ENCODE measurements around the gene ZNF627.
A peak's percentile ranks its signal among the peaks of the same experiment; 100 is the strongest.
"Not testable (repeated sequence)": the region's sequence is repeated elsewhere in the genome, so short reads cannot be mapped to it uniquely, and the experiment has no call there.

ZNF627 gene

DNA sequence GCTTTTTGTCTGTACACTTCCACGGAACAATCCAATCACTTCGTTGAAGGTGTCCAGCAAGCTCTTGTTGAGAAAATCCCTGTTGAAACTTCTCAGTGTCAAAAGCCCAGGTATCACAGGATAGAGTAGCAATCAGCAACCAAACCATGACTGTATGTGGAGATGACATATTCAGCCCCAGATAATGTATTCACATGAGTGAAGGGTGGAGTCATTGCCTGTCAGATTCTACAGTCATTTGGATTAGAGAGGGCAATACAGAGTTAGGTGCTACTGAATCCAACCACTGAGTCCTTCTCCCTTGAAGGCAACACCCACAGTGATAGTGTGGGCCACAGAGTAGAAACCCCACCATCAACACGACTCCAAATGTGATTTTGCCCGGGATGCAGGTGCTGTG, 23.3 kb downstream of the ZNF627 start:
- DNase-seq (ENCODE audit: extremely low read depth in 1 of 2, low read depth in 1 of 2), result no peak

GRCh38 chr19:11622401-11622800, 25.1 kb downstream of the ZNF627 start:
- DNase-seq (ENCODE audit: extremely low read depth in 1 of 2, low read depth in 1 of 2), result not testable (repeated sequence)

GRCh38 chr19:11624069-11624463, 26.8 kb downstream of the ZNF627 start:
- DNase-seq (ENCODE audit: extremely low read depth in 1 of 2, low read depth in 1 of 2), result no peak

- no peak for DNase-seq (ENCODE audit: extremely low read depth in 1 of 2, low read depth in 1 of 2)
Measured at GRCh38 chr19:11626252-11626651, 29.0 kb downstream of the ZNF627 start.

- DNase-seq (ENCODE audit: extremely low read depth in 1 of 2, low read depth in 1 of 2), result no peak
Measured at GRCh38 chr19:11633223-11633622, 35.9 kb downstream of the ZNF627 start.

GRCh38 chr19:11634018-11634662, 36.9 kb downstream of the ZNF627 start:
- DNase-seq (ENCODE audit: extremely low read depth in 1 of 2, low read depth in 1 of 2), result not testable (repeated sequence)

- no peak for DNase-seq (ENCODE audit: extremely low read depth in 1 of 2, low read depth in 1 of 2)
Measured at GRCh38 chr19:11639245-11639601, 41.9 kb downstream of the ZNF627 start.

DNA sequence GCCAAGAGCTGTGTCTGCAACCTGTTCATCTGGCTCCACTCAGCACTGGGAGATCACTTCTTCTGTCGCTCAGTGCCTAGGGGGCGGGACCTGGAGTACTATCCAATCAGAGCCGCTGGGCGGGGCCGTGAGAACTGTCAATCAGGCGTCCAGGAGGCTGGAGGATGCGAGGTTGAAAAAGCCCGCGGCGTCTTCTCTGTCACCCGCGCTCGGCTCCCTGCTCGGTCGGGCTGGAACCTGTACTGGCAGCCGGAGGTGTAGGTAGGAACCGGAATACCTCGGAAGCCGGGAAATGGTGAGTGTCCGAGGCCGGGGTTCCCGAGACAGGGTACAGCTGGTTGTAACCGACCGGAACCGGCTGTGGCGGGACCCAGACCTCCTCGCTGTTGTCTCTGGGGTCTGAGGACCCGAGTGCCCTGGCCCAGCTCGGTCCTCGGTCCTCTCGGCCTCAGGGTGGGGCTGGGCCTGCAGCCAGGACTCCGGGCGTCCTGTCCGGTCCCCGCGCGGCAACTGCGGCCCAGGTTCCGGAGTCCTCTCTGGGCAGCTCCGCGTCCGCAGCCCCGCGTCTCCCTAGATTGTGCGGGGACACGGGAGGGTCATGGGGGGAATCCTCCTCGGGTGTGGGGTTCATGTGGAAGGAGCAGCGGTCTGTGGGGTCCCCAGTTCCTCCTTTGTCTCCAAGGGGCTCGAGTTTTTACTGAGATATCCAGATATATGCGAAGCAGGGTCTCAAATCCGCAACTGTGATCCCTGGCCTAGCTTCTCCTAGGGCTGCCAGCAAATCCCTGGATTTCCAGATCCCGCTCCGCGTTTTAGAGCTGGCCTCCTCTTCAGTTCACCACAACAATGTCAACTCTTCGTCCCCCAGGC, 42.6 kb downstream of the ZNF627 start:
- peak; percentile 78 to 94 for DNase-seq (ENCODE audit: extremely low read depth in 1 of 2, low read depth in 1 of 2)

- no peak for DNase-seq (ENCODE audit: extremely low read depth in 1 of 2, low read depth in 1 of 2)
Measured at GRCh38 chr19:11641244-11641643, 44.0 kb downstream of the ZNF627 start.

DNA sequence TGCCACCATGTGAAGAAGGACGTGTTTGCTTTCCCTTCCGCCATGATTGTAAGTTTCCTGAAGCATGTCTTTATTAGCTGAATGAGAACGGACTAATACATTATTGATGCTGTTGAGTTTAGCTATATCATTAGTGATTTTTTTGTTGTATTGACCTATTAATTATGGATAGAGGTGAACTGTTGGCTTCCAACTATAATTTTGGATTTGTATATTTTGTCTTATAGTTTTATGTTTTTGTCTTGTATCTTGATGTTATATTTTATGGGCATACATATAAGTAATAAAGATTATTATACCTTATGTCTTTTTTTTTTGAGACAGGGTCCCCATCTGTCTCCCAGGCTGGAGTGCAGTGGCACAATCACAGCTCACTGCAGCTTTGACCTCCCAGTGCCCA, 45.6 kb downstream of the ZNF627 start:
- no peak for DNase-seq (ENCODE audit: extremely low read depth in 1 of 2, low read depth in 1 of 2)

DNA sequence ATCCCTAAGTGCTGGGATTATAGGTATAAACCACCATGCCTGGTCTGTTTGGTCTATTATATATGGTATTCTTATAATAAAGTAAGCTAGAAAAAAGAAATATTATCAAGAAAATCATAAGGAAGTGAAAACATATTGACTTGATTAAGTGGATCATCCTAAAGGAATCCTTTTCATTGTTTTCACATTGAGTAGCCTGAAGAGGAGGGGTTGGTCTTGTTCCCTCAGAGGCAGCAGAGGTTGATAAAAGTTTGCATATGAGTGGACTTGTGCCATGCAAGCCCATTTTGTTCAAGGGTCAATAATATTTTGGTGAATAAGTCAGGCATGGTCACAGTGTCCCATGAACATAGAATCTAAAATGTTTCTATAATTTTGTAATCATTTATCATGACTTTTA, 52.7 kb downstream of the ZNF627 start:
- no peak for DNase-seq (ENCODE audit: extremely low read depth in 1 of 2, low read depth in 1 of 2)

GRCh38 chr19:11651062-11651461, 53.8 kb downstream of the ZNF627 start:
- no peak for DNase-seq (ENCODE audit: extremely low read depth in 1 of 2, low read depth in 1 of 2)

DNA sequence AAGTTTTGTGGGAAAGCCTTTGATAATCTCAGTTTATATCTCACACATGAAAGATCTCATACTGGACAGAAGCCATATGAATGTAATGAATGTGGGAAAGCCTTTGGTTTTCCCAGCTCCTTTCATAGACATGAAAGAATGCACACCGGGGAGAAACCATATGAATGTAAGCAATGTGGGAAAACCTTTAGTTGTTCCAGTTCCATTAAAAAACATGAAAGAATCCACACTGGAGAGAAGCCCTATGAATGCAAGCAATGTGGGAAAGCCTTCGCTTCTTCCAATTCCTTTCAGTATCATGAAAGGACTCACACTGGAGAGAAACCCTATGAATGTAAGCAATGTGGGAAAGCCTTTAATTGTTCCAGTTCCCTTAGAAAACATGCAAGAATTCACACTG, 54.8 kb downstream of the ZNF627 start:
- DNase-seq (ENCODE audit: extremely low read depth in 1 of 2, low read depth in 1 of 2), result no peak

DNA sequence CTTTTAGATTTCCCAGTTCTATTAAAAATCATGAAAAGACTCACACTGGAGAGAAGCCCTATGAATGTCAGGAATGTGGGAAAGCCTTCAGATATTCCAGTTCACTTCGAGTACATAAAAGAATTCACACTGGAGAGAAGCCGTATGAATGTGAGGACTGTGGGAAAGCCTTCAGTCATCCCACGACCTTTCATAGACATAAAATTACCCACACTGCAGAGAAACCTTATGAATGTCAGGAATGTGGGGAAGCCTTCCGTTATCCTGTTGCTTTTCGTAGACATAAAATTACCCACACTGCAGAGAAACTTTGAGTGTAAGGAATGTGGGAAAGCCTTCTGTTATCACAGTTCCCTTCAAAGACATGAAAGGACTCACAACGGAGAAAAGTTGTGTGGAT, 55.2 kb downstream of the ZNF627 start:
- no peak for DNase-seq (ENCODE audit: extremely low read depth in 1 of 2, low read depth in 1 of 2)

DNA sequence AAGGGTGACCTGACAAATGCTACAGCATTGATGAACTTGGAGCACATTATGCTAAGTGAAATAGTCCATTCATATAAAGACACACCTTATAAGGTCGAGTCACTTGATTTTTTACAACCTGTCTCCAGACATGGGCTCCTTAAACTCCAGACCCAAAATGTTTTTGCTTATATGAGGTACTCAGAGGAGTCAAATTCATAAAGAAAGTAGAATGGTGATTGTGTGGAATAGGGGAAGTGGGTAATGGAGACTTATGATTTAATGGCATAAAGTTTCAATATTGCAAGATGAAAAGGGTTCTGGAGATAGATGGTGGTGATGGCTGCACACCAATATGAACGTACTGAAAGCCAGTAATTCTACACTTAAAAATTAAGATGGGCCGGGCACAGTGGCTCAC, 59.3 kb downstream of the ZNF627 start:
- no peak for DNase-seq (ENCODE audit: extremely low read depth in 1 of 2, low read depth in 1 of 2)

DNA sequence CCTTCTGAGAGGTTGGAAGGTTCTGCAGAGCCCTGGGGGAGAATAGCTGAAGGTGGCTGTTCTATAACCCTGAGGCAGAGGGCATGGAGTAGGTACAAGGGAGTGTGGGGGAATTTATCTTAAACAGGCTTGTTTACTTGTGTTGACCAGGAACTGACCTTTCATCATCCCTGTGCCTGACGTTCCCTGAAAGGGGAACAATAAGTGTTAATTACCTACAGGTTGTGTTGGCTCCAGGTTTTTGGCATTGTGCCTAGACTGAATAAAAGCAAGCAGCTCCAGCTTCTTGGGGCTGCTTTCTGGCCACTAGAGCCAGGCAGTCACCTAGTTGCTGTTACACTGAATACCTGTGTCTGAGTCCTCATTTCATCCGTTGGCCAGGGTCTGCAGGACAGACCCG, 60.0 kb downstream of the ZNF627 start:
- no peak for DNase-seq (ENCODE audit: extremely low read depth in 1 of 2, low read depth in 1 of 2)

- no peak for DNase-seq (ENCODE audit: extremely low read depth in 1 of 2, low read depth in 1 of 2)
Measured at GRCh38 chr19:11658970-11659369, 61.7 kb downstream of the ZNF627 start.

DNA sequence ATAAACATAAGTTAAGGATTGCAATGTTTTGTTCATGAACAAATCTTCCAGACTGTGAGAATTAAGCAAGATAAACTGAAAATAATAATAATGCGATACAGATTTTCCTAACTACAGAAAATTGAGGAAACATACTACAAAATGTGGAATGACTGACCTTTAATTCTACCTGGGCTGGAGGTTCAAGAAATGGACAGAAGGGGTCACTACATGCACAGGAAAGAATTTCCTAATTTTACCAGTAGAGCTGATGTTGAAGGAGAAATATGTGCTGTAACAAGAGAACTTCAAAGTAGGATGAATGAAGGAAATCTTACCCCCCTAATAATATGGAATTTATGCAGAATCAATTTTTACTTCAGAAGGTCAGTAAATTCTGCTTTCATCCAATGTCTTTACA, 62.3 kb downstream of the ZNF627 start:
- DNase-seq (ENCODE audit: extremely low read depth in 1 of 2, low read depth in 1 of 2), result no peak

DNA sequence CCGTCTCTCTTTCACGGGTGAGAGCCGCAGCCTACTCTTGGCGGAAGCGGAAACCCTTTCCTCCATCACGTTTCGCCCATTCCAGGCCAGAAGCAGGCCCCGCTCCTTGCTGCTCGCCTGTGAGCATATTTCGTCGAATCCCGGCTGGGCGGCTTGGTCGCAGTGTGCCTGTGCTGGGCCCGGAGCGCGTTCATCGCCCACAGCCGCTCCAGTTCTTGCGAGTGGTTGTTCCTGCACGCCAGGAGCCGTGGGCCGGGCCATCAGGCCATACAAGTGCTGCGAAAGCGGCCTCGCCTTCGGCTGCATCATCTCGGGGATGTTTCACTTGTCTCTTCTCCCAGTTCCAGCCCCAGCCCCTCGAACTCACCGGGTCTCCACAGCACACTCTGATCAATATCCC, 65.0 kb downstream of the ZNF627 start:
- DNase-seq (ENCODE audit: extremely low read depth in 1 of 2, low read depth in 1 of 2), result no peak

GRCh38 chr19:11663181-11663591, 65.9 kb downstream of the ZNF627 start:
- no peak for DNase-seq (ENCODE audit: extremely low read depth in 1 of 2, low read depth in 1 of 2)
